Endothelial cell of umbilical vein (primary cell): ENCODE data around the gene SYNE1. TPM values are rescaled to one million over a fixed set of nuclear protein-coding genes. Genes with fewer than 3 reads are reported as not detected.

ENCODE experiments used
- BruUV-seq: library from RNA; stranded (reverse); fragments of 400-500 nt; replicated peaks from 2 replicates; lab custom pipeline; 2021; lab: Mats Ljungman, UMichigan
- CTCF ChIA-PET: fragments of 300-600, 350-600 bp; sonication (Branson Sonifier 250); formaldehyde crosslinking; loops from one replicate; lab custom pipeline; 2021; ENCODE audit warnings: antibody characterized with exemption, inconsistent platforms; lab: Charles Lee
- POLR2A ChIA-PET: fragments of 300-600, 350-600 bp; sonication (Branson Sonifier 250); formaldehyde crosslinking; loops from one replicate; lab custom pipeline; 2021; ENCODE audit warnings: antibody characterized with exemption, inconsistent platforms; lab: Charles Lee
- DNase-seq: peaks from one replicate; pipeline ENCODE4 v3.0.0-alpha.2; 2011; ENCODE audit warnings: low read depth, low spot score
- FAIRE-seq: peaks from 2 replicates; lab custom pipeline; 2011; peaks lifted over from hg19 to GRCh38; lab: Jason Lieb, UNC
- H2AFZ ChIP-seq: 2 replicates; pipeline ENCODE4 v1.6.0; 2012; ENCODE audit warnings: low read depth, low read length, control low read depth, inconsistent platforms
- H3K27ac ChIP-seq: 2 replicates; pipeline ENCODE4 v1.5.1; 2011; ENCODE audit warnings: low read depth, mild to moderate bottlenecking, control low read depth, low read length, moderate library complexity; ENCODE audit not compliant: insufficient read depth
- H3K27me3 ChIP-seq, 2 experiments: 2 replicates each; pipeline versions ENCODE4 v1.6.0 to v1.6.1; 2011; ENCODE audit warnings: low read length in 2 of 2, mixed read lengths in 1 of 2; ENCODE audit not compliant: control insufficient read depth in 2 of 2, insufficient read depth in 2 of 2
- H3K36me3 ChIP-seq, 2 experiments: 2 replicates in 1 of 2; 3 replicates in 1 of 2; pipeline ENCODE4 v1.5.1; 2011; ENCODE audit warnings: low read length in 2 of 2, mild to moderate bottlenecking in 1 of 2, moderate library complexity in 1 of 2; ENCODE audit not compliant: control insufficient read depth in 2 of 2, insufficient read depth in 2 of 2; ENCODE audit errors: extremely low read depth in 1 of 2
- H3K4me1 ChIP-seq: 3 replicates; pipeline ENCODE4 v1.5.1; 2011; ENCODE audit warnings: mild to moderate bottlenecking, low read length; ENCODE audit not compliant: control insufficient read depth, insufficient read depth; ENCODE audit errors: extremely low read depth
- H3K4me2 ChIP-seq: 2 replicates; pipeline ENCODE4 v1.6.1; 2011; ENCODE audit warnings: low read length, control low read depth, mixed read lengths; ENCODE audit not compliant: insufficient read depth
- H3K4me3 ChIP-seq, 3 experiments: fragments of 200-600 bp in 1 of 3; sonication (generic), shearing (Covaris generic) in 1 of 3; replicated peaks in 1 of 3; 2 replicates each; pipeline ENCODE4 v1.5.1; 2011 to 2016; ENCODE audit warnings: control low read depth in 3 of 3, low read length in 3 of 3, mild to moderate bottlenecking in 2 of 3, inconsistent platforms in 1 of 3, low read depth in 1 of 3, moderate library complexity in 1 of 3; ENCODE audit not compliant: insufficient read depth in 1 of 3
- H3K79me2 ChIP-seq: 2 replicates; pipeline ENCODE4 v1.6.0; 2012; ENCODE audit warnings: low read length, inconsistent platforms; ENCODE audit not compliant: control insufficient read depth, insufficient read depth
- H3K9ac ChIP-seq: replicated peaks from 2 replicates; pipeline ENCODE3; 2011; ENCODE audit warnings: low read length, control low read depth; ENCODE audit not compliant: insufficient read depth; ENCODE audit errors: extremely low read depth
- H3K9me1 ChIP-seq: replicated peaks from 3 replicates; pipeline ENCODE4 v1.6.0; 2011; ENCODE audit warnings: mild to moderate bottlenecking, low read length; ENCODE audit not compliant: control insufficient read depth, insufficient read depth; ENCODE audit errors: extremely low read depth
- H3K9me3 ChIP-seq: replicated peaks from 2 replicates; pipeline ENCODE4 v1.5.1; 2012; ENCODE audit warnings: low read length, inconsistent platforms; ENCODE audit not compliant: control insufficient read depth, insufficient read depth
- H4K20me1 ChIP-seq: replicated peaks from 2 replicates; pipeline ENCODE3; 2011; ENCODE audit warnings: mild to moderate bottlenecking, low read length; ENCODE audit not compliant: control insufficient read depth, insufficient read depth; ENCODE audit errors: extremely low read depth
- CTCF ChIP-seq, 2 donors: IDR thresholded peaks; 1 replicate in 1 of 2; 2 replicates in 1 of 2; pipeline ENCODE4 v1.5.1; 2011; ENCODE audit warnings: low read length in 2 of 2, mild to moderate bottlenecking in 2 of 2, moderate library complexity in 2 of 2, control low read depth in 1 of 2, inconsistent platforms in 1 of 2, low read depth in 1 of 2; ENCODE audit not compliant: insufficient read depth in 1 of 2; ENCODE audit errors: extremely low read depth in 1 of 2
- EZH2 ChIP-seq: IDR thresholded peaks from 2 replicates; pipeline ENCODE4 v1.6.1; 2012; ENCODE audit warnings: borderline replicate concordance, low read depth, mild to moderate bottlenecking, moderate library complexity, low read length, inconsistent platforms; ENCODE audit not compliant: severe bottlenecking
- FOS ChIP-seq: IDR thresholded peaks from 2 replicates; pipeline ENCODE4 v1.6.1; 2011; ENCODE audit warnings: mild to moderate bottlenecking, low read length, moderate library complexity, borderline replicate concordance; ENCODE audit not compliant: insufficient read depth
- GATA2 ChIP-seq: IDR thresholded peaks from 2 replicates; pipeline ENCODE4 v1.7.0; 2011; ENCODE audit warnings: low read depth, mild to moderate bottlenecking, moderate library complexity, mixed read lengths, low read length; ENCODE audit not compliant: insufficient read length, insufficient read depth
- JUN ChIP-seq: IDR thresholded peaks from 2 replicates; pipeline ENCODE4 v1.6.1; 2011; ENCODE audit warnings: borderline replicate concordance, low read depth; ENCODE audit not compliant: insufficient read length, insufficient read depth
- MAX ChIP-seq: IDR thresholded peaks from 2 replicates; pipeline ENCODE4 v1.6.1; 2011; ENCODE audit not compliant: insufficient read depth, insufficient read length
- MYC ChIP-seq: IDR thresholded peaks from one replicate; pipeline ENCODE4 v1.6.1; 2011; ENCODE audit warnings: mild to moderate bottlenecking, low read depth, low read length
- POLR2A ChIP-seq: IDR thresholded peaks from 2 replicates; pipeline ENCODE4 v1.6.1; 2012; ENCODE audit warnings: low read depth, mild to moderate bottlenecking, control low read depth, low read length
- POLR2AphosphoS5 ChIP-seq: IDR thresholded peaks from 2 replicates; pipeline ENCODE4 v1.6.1; 2012; ENCODE audit warnings: low read depth, mild to moderate bottlenecking, control low read depth, low read length, moderate library complexity; ENCODE audit not compliant: insufficient read depth
- dilution Hi-C: fragments of 300-500 bp; cut with MboI; formaldehyde crosslinking; loops from one replicate; pipeline ENCODE4 v1.15.0; 2019; ENCODE audit warnings: low sequenced_read_pairs; ENCODE audit not compliant: extremely low pct_ligation_motif_present
- intact Hi-C: fragments of 100-400 bp; cut with micrococcal nuclease; formaldehyde crosslinking; loops from one replicate; pipeline ENCODE4 v1.10.0; 2022
- polyA plus RNA-seq, 4 experiments: library from polyadenylated mRNA; depleted of rRNA in 3 of 4; stranded (reverse) in 3 of 4; unstranded in 1 of 4; fragments of >200 nt; gene quantifications; 2 replicates each; pipeline versions ENCODE4 v1.2.1 to v1.2.3, GENCODE V29; 2011 to 2012; ENCODE audit warnings: missing spikeins in 1 of 4
- total RNA-seq: library from RNA; stranded (reverse); gene quantifications from 2 replicates; pipeline ENCODE4 v1.2.3, GENCODE V29; 2021

The SYNE1 gene
- total and polyA plus RNA-seq, 2 donors (not counting 3 experiments of a cell fraction or from before 2014, with no cell fraction given), result 26.5 to 52.3 TPM

- Histone ChIP-seq H3K36me3 (no peaks in the 10 kb centered on the region), H3K4me1 (no peaks in the 10 kb centered on the region), H3K4me3 (no peak overlapping the region), H3K9ac (no peak overlapping the region), H3K9me1 (no peaks in the 10 kb centered on the region), H3K9me3 (no peaks in the 10 kb centered on the region), H3K27me3 (no peaks in the 10 kb centered on the region), H3K79me2 (no peaks in the 10 kb centered on the region), H3K4me2 (no peak overlapping the region), H3K27ac (no peak overlapping the region), H2AFZ (no peak overlapping the region), H4K20me1 (no peaks in the 10 kb centered on the region)
- TF ChIP-seq MYC (no peak), POLR2AphosphoS5 (no peak), JUN (no peak), FOS (no peak), MAX (no peak), GATA2 (no peak), POLR2A (no peak), CTCF (IDR thresholded peaks at IDR 0.05; ENCODE audit: extremely low read depth in 1 of 2, insufficient read depth in 1 of 2, low read depth in 1 of 2, low read length in 2 of 2) (no peak), EZH2 (no peak)
- CTCF ChIA-PET, result no interaction called here
- POLR2A ChIA-PET, result no interaction called here
- intact Hi-C loops (no loop called here), dilution Hi-C loops (no loop called here)
- no TSS peak for BruUV-seq
- FAIRE-seq (no peak), DNase-seq (no peak)
Measured at GRCh38 chr6:152531659-152532058, 105.5 kb downstream of the SYNE1 start.
